ENCODE results near the gene PRLR.

DNA sequence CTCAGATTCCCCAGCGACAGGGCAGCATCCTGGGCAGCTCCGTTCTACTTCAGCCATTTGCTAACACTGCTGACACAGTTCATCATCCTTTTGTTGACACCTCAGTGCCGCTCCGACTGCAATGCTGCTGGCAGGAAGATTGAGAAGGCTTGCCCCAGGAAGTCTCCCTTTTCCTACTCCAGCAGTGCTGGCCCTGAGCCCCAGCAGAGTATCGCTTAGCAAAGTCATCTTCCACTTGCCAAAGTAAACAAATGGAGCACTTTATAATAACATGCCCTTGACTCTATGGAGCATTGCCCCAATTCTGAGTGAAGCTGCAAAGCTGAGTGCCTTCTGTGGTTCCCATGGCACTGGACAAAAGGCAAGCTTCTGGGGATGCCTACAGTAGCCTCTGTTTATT is 32.2 kb downstream of the PRLR start:
- TF ChIP-seq PHF8 (conservative IDR thresholded peaks at IDR 0.05; ENCODE audit: low read depth, low read length): no peak
- no peak for TF ChIP-seq BCL11A (IDR thresholded peaks at IDR 0.05; ENCODE audit: low read depth in 2 of 2, low read length in 2 of 2)
